Endothelial cell of umbilical vein (primary cell): ENCODE data around the gene FRK. TPM values are rescaled to one million over a fixed set of nuclear protein-coding genes. Genes with fewer than 3 reads are reported as not detected.

Source experiments
- BruUV-seq: library from RNA; stranded (reverse); fragments of 400-500 nt; replicated peaks from 2 replicates; lab custom pipeline; 2021; lab: Mats Ljungman, UMichigan
- CTCF ChIA-PET: fragments of 300-600, 350-600 bp; sonication (Branson Sonifier 250); formaldehyde crosslinking; loops from one replicate; lab custom pipeline; 2021; ENCODE audit warnings: antibody characterized with exemption, inconsistent platforms; lab: Charles Lee
- POLR2A ChIA-PET: fragments of 300-600, 350-600 bp; sonication (Branson Sonifier 250); formaldehyde crosslinking; loops from one replicate; lab custom pipeline; 2021; ENCODE audit warnings: antibody characterized with exemption, inconsistent platforms; lab: Charles Lee
- DNase-seq: peaks from one replicate; pipeline ENCODE4 v3.0.0-alpha.2; 2011; ENCODE audit warnings: low read depth, low spot score
- FAIRE-seq: peaks from 2 replicates; lab custom pipeline; 2011; peaks lifted over from hg19 to GRCh38; lab: Jason Lieb, UNC
- H2AFZ ChIP-seq: 2 replicates; pipeline ENCODE4 v1.6.0; 2012; ENCODE audit warnings: low read depth, low read length, control low read depth, inconsistent platforms
- H3K27ac ChIP-seq: 2 replicates; pipeline ENCODE4 v1.5.1; 2011; ENCODE audit warnings: low read depth, mild to moderate bottlenecking, control low read depth, low read length, moderate library complexity; ENCODE audit not compliant: insufficient read depth
- H3K27me3 ChIP-seq, 2 experiments: 2 replicates each; pipeline versions ENCODE4 v1.6.0 to v1.6.1; 2011; ENCODE audit warnings: low read length in 2 of 2, mixed read lengths in 1 of 2; ENCODE audit not compliant: control insufficient read depth in 2 of 2, insufficient read depth in 2 of 2
- H3K36me3 ChIP-seq, 2 experiments: 2 replicates in 1 of 2; 3 replicates in 1 of 2; pipeline ENCODE4 v1.5.1; 2011; ENCODE audit warnings: low read length in 2 of 2, mild to moderate bottlenecking in 1 of 2, moderate library complexity in 1 of 2; ENCODE audit not compliant: control insufficient read depth in 2 of 2, insufficient read depth in 2 of 2; ENCODE audit errors: extremely low read depth in 1 of 2
- H3K4me1 ChIP-seq: 3 replicates; pipeline ENCODE4 v1.5.1; 2011; ENCODE audit warnings: mild to moderate bottlenecking, low read length; ENCODE audit not compliant: control insufficient read depth, insufficient read depth; ENCODE audit errors: extremely low read depth
- H3K4me2 ChIP-seq: 2 replicates; pipeline ENCODE4 v1.6.1; 2011; ENCODE audit warnings: low read length, control low read depth, mixed read lengths; ENCODE audit not compliant: insufficient read depth
- H3K4me3 ChIP-seq, 3 experiments: fragments of 200-600 bp in 1 of 3; sonication (generic), shearing (Covaris generic) in 1 of 3; replicated peaks in 1 of 3; 2 replicates each; pipeline ENCODE4 v1.5.1; 2011 to 2016; ENCODE audit warnings: control low read depth in 3 of 3, low read length in 3 of 3, mild to moderate bottlenecking in 2 of 3, inconsistent platforms in 1 of 3, low read depth in 1 of 3, moderate library complexity in 1 of 3; ENCODE audit not compliant: insufficient read depth in 1 of 3
- H3K79me2 ChIP-seq: 2 replicates; pipeline ENCODE4 v1.6.0; 2012; ENCODE audit warnings: low read length, inconsistent platforms; ENCODE audit not compliant: control insufficient read depth, insufficient read depth
- H3K9ac ChIP-seq: replicated peaks from 2 replicates; pipeline ENCODE3; 2011; ENCODE audit warnings: low read length, control low read depth; ENCODE audit not compliant: insufficient read depth; ENCODE audit errors: extremely low read depth
- H3K9me1 ChIP-seq: replicated peaks from 3 replicates; pipeline ENCODE4 v1.6.0; 2011; ENCODE audit warnings: mild to moderate bottlenecking, low read length; ENCODE audit not compliant: control insufficient read depth, insufficient read depth; ENCODE audit errors: extremely low read depth
- H3K9me3 ChIP-seq: replicated peaks from 2 replicates; pipeline ENCODE4 v1.5.1; 2012; ENCODE audit warnings: low read length, inconsistent platforms; ENCODE audit not compliant: control insufficient read depth, insufficient read depth
- H4K20me1 ChIP-seq: replicated peaks from 2 replicates; pipeline ENCODE3; 2011; ENCODE audit warnings: mild to moderate bottlenecking, low read length; ENCODE audit not compliant: control insufficient read depth, insufficient read depth; ENCODE audit errors: extremely low read depth
- EZH2 ChIP-seq: IDR thresholded peaks from 2 replicates; pipeline ENCODE4 v1.6.1; 2012; ENCODE audit warnings: borderline replicate concordance, low read depth, mild to moderate bottlenecking, moderate library complexity, low read length, inconsistent platforms; ENCODE audit not compliant: severe bottlenecking
- FOS ChIP-seq: IDR thresholded peaks from 2 replicates; pipeline ENCODE4 v1.6.1; 2011; ENCODE audit warnings: mild to moderate bottlenecking, low read length, moderate library complexity, borderline replicate concordance; ENCODE audit not compliant: insufficient read depth
- GATA2 ChIP-seq: IDR thresholded peaks from 2 replicates; pipeline ENCODE4 v1.7.0; 2011; ENCODE audit warnings: low read depth, mild to moderate bottlenecking, moderate library complexity, mixed read lengths, low read length; ENCODE audit not compliant: insufficient read length, insufficient read depth
- JUN ChIP-seq: IDR thresholded peaks from 2 replicates; pipeline ENCODE4 v1.6.1; 2011; ENCODE audit warnings: borderline replicate concordance, low read depth; ENCODE audit not compliant: insufficient read length, insufficient read depth
- MYC ChIP-seq: IDR thresholded peaks from one replicate; pipeline ENCODE4 v1.6.1; 2011; ENCODE audit warnings: mild to moderate bottlenecking, low read depth, low read length
- POLR2A ChIP-seq: IDR thresholded peaks from 2 replicates; pipeline ENCODE4 v1.6.1; 2012; ENCODE audit warnings: low read depth, mild to moderate bottlenecking, control low read depth, low read length
- POLR2AphosphoS5 ChIP-seq: IDR thresholded peaks from 2 replicates; pipeline ENCODE4 v1.6.1; 2012; ENCODE audit warnings: low read depth, mild to moderate bottlenecking, control low read depth, low read length, moderate library complexity; ENCODE audit not compliant: insufficient read depth
- dilution Hi-C: fragments of 300-500 bp; cut with MboI; formaldehyde crosslinking; loops from one replicate; pipeline ENCODE4 v1.15.0; 2019; ENCODE audit warnings: low sequenced_read_pairs; ENCODE audit not compliant: extremely low pct_ligation_motif_present
- intact Hi-C: fragments of 100-400 bp; cut with micrococcal nuclease; formaldehyde crosslinking; loops from one replicate; pipeline ENCODE4 v1.10.0; 2022
- polyA plus RNA-seq, 4 experiments: library from polyadenylated mRNA; depleted of rRNA in 3 of 4; stranded (reverse) in 3 of 4; unstranded in 1 of 4; fragments of >200 nt; gene quantifications; 2 replicates each; pipeline versions ENCODE4 v1.2.1 to v1.2.3, GENCODE V29; 2011 to 2012; ENCODE audit warnings: missing spikeins in 1 of 4
- total RNA-seq: library from RNA; stranded (reverse); gene quantifications from 2 replicates; pipeline ENCODE4 v1.2.3, GENCODE V29; 2021
- TF ChIP-seq, protein P1 (sequence below), 2 donors: IDR thresholded peaks; 1 replicate in 1 of 2; 2 replicates in 1 of 2; pipeline ENCODE4 v1.5.1; 2011; ENCODE audit warnings: low read length in 2 of 2, mild to moderate bottlenecking in 2 of 2, moderate library complexity in 2 of 2, control low read depth in 1 of 2, inconsistent platforms in 1 of 2, low read depth in 1 of 2; ENCODE audit not compliant: insufficient read depth in 1 of 2; ENCODE audit errors: extremely low read depth in 1 of 2
- TF ChIP-seq, protein P2 (sequence below): IDR thresholded peaks from 2 replicates; pipeline ENCODE4 v1.6.1; 2011; ENCODE audit not compliant: insufficient read depth, insufficient read length

FRK gene
- total and polyA plus RNA-seq, 2 donors (not counting 3 experiments of a cell fraction or from before 2014, with no cell fraction given) = 0.01 TPM; not detected in 1

- no TSS peak for BruUV-seq
- intact Hi-C loops = no loop called here
Observed at GRCh38 chr6:115976321-115976870, 84.3 kb downstream of the FRK start.

More at GRCh38 chr6:115976321-115976870, 84.3 kb downstream of the FRK start:
- H3K36me3 ChIP-seq = no peaks in the 10 kb centered on the region
- H3K4me1 ChIP-seq = no peaks in the 10 kb centered on the region
- TF ChIP-seq, protein P1, sequence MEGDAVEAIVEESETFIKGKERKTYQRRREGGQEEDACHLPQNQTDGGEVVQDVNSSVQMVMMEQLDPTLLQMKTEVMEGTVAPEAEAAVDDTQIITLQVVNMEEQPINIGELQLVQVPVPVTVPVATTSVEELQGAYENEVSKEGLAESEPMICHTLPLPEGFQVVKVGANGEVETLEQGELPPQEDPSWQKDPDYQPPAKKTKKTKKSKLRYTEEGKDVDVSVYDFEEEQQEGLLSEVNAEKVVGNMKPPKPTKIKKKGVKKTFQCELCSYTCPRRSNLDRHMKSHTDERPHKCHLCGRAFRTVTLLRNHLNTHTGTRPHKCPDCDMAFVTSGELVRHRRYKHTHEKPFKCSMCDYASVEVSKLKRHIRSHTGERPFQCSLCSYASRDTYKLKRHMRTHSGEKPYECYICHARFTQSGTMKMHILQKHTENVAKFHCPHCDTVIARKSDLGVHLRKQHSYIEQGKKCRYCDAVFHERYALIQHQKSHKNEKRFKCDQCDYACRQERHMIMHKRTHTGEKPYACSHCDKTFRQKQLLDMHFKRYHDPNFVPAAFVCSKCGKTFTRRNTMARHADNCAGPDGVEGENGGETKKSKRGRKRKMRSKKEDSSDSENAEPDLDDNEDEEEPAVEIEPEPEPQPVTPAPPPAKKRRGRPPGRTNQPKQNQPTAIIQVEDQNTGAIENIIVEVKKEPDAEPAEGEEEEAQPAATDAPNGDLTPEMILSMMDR (IDR thresholded peaks at IDR 0.05; ENCODE audit: extremely low read depth in 1 of 2, insufficient read depth in 1 of 2, low read depth in 1 of 2, low read length in 2 of 2) = no peak
- TF ChIP-seq FOS (no peak), MYC (no peak), GATA2 (no peak), EZH2 (no peak), POLR2A (no peak), POLR2AphosphoS5 (no peak), JUN (no peak)
- TF ChIP-seq, protein P2, sequence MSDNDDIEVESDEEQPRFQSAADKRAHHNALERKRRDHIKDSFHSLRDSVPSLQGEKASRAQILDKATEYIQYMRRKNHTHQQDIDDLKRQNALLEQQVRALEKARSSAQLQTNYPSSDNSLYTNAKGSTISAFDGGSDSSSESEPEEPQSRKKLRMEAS = no peak
- H3K27ac ChIP-seq = no peak overlapping the region
- no peak overlapping the region for H3K9ac ChIP-seq
- CTCF ChIA-PET = no interaction called here
- H2AFZ ChIP-seq = no peak overlapping the region
- FAIRE-seq (no peak), DNase-seq (no peak)
- no peak overlapping the region for H3K4me2 ChIP-seq
- dilution Hi-C loops = no loop called here
- no peaks in the 10 kb centered on the region for H3K79me2 ChIP-seq
- H3K27me3 ChIP-seq = no peaks in the 10 kb centered on the region
- H3K4me3 ChIP-seq = no peak overlapping the region
- H4K20me1 ChIP-seq = no peaks in the 10 kb centered on the region
- POLR2A ChIA-PET = no interaction called here
- H3K9me3 ChIP-seq = no peaks in the 10 kb centered on the region
- no peaks in the 10 kb centered on the region for H3K9me1 ChIP-seq
